GM12801 (cell line): ENCODE measurements around the gene FBXO44.

ENCODE experiments used
- CTCF ChIP-seq: IDR thresholded peaks from one replicate; pipeline ENCODE4 v1.5.1; 2011; ENCODE audit warnings: control low read depth; ENCODE audit not compliant: insufficient read length; ENCODE audit errors: extremely low read depth

FBXO44 gene

GRCh38 chr1:11693917-11694316 is 39.2 kb downstream of the FBXO44 start:
- no peak for TF ChIP-seq CTCF

- no peak for TF ChIP-seq CTCF
These were observed 41.2 kb downstream of the FBXO44 start for GRCh38 chr1:11695861-11696260.

GRCh38 chr1:11697188-11697892 is 42.7 kb downstream of the FBXO44 start:
- TF ChIP-seq CTCF = no peak

- TF ChIP-seq CTCF = no peak
These were observed 43.2 kb downstream of the FBXO44 start for GRCh38 chr1:11697893-11698210.

GRCh38 chr1:11700601-11701467 is 46.2 kb downstream of the FBXO44 start:
- TF ChIP-seq CTCF = no peak

- TF ChIP-seq CTCF = no peak
These were observed 46.9 kb downstream of the FBXO44 start for GRCh38 chr1:11701551-11701961.

- TF ChIP-seq CTCF = no peak
These were observed 47.5 kb downstream of the FBXO44 start for GRCh38 chr1:11701981-11702803.
